Gastrocnemius medialis (tissue), 4 donors: ENCODE measurements around the gene ARRDC5. TPM values are rescaled to one million over a fixed set of nuclear protein-coding genes. Genes with fewer than 3 reads are reported as not detected.

Source experiments
- ATAC-seq, 2 donors: fragments of 150-250 bp; one replicate each; pipeline ENCODE4 v1.9.1; 2016
- DNase-seq, 2 donors: peaks; one replicate each; pipeline ENCODE4 v3.0.0-alpha.2; 2019
- H3K27ac ChIP-seq, 4 donors: fragments of 200-600 bp; sonication (generic); 1 replicate in 1 of 4; 2 replicates in 3 of 4; pipeline ENCODE4 v1.5.1; 2016 to 2018; ENCODE audit warnings: mild to moderate bottlenecking in 2 of 4, moderate library complexity in 1 of 4
- H3K27me3 ChIP-seq, 3 donors: fragments of 200-600 bp; sonication (generic) in 2 of 3; 1 replicate in 1 of 3; 2 replicates in 2 of 3; pipeline versions ENCODE4 v1.5.1 to v1.6.0; 2016 to 2019; ENCODE audit warnings: mild to moderate bottlenecking in 1 of 3, moderate library complexity in 1 of 3
- H3K36me3 ChIP-seq, 2 donors: fragments of 200-600 bp; sonication (generic) in 1 of 2; one replicate each; pipeline ENCODE4 v1.5.1; 2017 to 2018
- H3K4me1 ChIP-seq, 2 donors: fragments of 200-600 bp; sonication (generic) in 1 of 2; one replicate each; pipeline ENCODE4 v1.5.1; 2016 to 2017; ENCODE audit warnings: mild to moderate bottlenecking in 2 of 2
- H3K4me3 ChIP-seq, 4 donors: fragments of 200-600 bp; sonication (generic) in 3 of 4; 1 replicate in 1 of 4; 2 replicates in 3 of 4; pipeline ENCODE4 v1.5.1; 2016 to 2019; ENCODE audit warnings: mild to moderate bottlenecking in 2 of 4
- H3K9me3 ChIP-seq, 3 donors: fragments of 200-600 bp; sonication (generic) in 2 of 3; 1 replicate in 1 of 3; 2 replicates in 2 of 3; pipeline ENCODE4 v1.5.1; 2016 to 2019
- CTCF ChIP-seq, 5 experiments: fragments of 450-650 bp in 3 of 5; fragments of 200-600 bp in 2 of 5; sonication (generic) in 2 of 5; IDR thresholded peaks in 4 of 5; conservative IDR thresholded peaks in 1 of 5; 1 replicate in 4 of 5; 2 replicates in 1 of 5; pipeline ENCODE4 v1.5.1; 2016 to 2019; ENCODE audit warnings: antibody characterized with exemption in 5 of 5, mild to moderate bottlenecking in 3 of 5, moderate library complexity in 3 of 5
- POLR2A ChIP-seq, 2 donors: fragments of 450-650 bp; IDR thresholded peaks; one replicate each; pipeline ENCODE4 v1.6.1; 2017; ENCODE audit warnings: antibody characterized with exemption in 2 of 2, mild to moderate bottlenecking in 2 of 2, moderate library complexity in 2 of 2
- in situ Hi-C, 4 donors: fragments of 200-750 bp; cut with MboI; loops; one replicate each; pipeline versions ENCODE4 v1.15.0 to v1.8.0; 2017; ENCODE audit warnings: low sequenced_read_pairs in 4 of 4
- intact Hi-C: fragments of 100-400 bp; cut with DNase I; formaldehyde crosslinking; loops from one replicate; pipeline ENCODE4 v1.15.1; 2023; ENCODE audit warnings: low total_unique reads
- total RNA-seq, 4 donors: library from RNA; depleted of rRNA; stranded (reverse); fragments of >200 nt; gene quantifications; one replicate each; pipeline versions ENCODE4 v1.1.0 to v1.2.3, GENCODE V29; 2016

The ARRDC5 gene
- total RNA-seq, 4 donors from 2014 or later = not detected

DNA sequence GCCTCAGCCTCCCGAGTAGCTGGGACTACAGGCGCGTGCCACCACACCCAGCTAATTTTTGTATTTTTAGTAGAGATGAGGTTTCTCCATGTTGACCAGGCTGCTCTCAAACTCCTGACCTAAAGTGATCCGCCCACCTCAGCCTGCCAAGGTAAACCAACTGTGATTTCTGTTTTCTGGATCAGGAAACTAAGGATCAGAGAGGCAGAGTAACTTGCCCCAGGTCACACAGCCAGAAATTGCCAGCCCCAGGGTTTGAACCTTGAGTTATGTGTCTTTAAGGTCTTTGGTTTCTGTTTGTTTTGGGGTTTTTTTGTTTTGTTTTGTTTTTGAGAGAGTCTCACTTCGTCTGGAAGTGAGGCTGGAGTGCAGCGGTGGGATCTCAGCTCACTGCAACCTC, 31.0 kb downstream of the ARRDC5 start:
- H3K27ac ChIP-seq = no peak overlapping the region
- no peaks in the 10 kb centered on the region for H3K27me3 ChIP-seq
- in situ Hi-C loops (loop anchor here (5.0 to 10.0 kb wide), 3 partner anchors 41 to 163 kb away; no protein-coding TSS in a partner anchor), intact Hi-C loops (loop anchor here (1.0 kb wide), 2 partner anchors 40 to 160 kb away; no protein-coding TSS in a partner anchor)
- TF ChIP-seq CTCF (IDR thresholded peaks at IDR 0.05 in 4 of 5, conservative IDR thresholded peaks at IDR 0.05 in 1 of 5) (no peak), POLR2A (IDR thresholded peaks at IDR 0.05) (no peak)
- H3K4me3 ChIP-seq = no peak overlapping the region
- no peaks in the 10 kb centered on the region for H3K36me3 ChIP-seq
- no peaks in the 10 kb centered on the region for H3K9me3 ChIP-seq
- ATAC-seq (no peak), DNase-seq (no peak)
- peaks cover 0 to 8% of the 10 kb centered on the region in 2 donors for H3K4me1 ChIP-seq

DNA sequence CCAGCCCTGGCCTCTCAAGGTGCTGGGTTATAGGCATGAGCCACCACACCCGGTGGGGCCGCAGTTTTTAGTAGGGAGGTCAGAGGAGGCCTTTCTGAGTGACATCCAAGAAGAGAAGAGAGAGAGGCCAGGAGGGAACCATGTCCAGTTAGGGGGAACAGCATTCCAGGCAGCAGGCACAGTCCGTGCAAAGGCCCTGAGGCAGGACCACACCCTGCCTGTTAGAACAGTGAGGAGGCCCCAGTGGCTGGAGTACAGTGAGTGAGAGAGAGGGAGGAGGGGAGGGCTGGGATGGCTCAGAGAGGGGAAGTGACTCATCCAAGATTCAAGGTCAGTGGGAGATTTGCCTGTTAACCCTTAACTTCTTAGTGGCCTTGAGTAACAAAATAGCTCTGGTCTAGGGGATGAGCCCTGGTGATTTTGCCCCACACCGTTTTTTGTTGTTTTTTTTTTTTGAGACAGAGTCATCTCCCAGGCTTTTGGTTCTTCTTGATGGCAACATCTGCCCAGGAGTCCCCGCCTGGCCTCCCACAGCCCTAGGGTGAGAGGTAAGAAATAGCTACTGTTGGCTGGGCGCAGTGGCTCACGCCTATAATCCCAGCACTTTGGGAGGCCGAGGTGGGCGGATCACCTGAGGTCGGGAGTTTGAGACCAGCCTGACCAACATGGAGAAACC, 32.5 kb downstream of the ARRDC5 start:
- peaks cover 5 to 14% of the 10 kb centered on the region in 2 donors for H3K4me1 ChIP-seq
- DNase-seq (peak in 1 of 2 donors; percentile 75), ATAC-seq (peak; percentile 25 to 45)
- no peak for TF ChIP-seq CTCF (IDR thresholded peaks at IDR 0.05 in 4 of 5, conservative IDR thresholded peaks at IDR 0.05 in 1 of 5)
- TF ChIP-seq POLR2A (IDR thresholded peaks at IDR 0.05) = no peak
- intact Hi-C loops = no loop called here
- no peak overlapping the region for H3K4me3 ChIP-seq
- in situ Hi-C loops = loop anchor here (5.0 to 10.0 kb wide), 3 partner anchors 42 to 165 kb away; no protein-coding TSS in a partner anchor
- H3K36me3 ChIP-seq = no peaks in the 10 kb centered on the region
- H3K27me3 ChIP-seq = no peaks in the 10 kb centered on the region
- no peaks in the 10 kb centered on the region for H3K9me3 ChIP-seq
- H3K27ac ChIP-seq = peak overlapping the region; percentile 65 to 93 (median 77)

GRCh38 chr19:4868286-4868834, 34.3 kb downstream of the ARRDC5 start:
- Histone ChIP-seq H3K27ac (peak overlapping the region; percentile 87 to 93 (median 91)), H3K4me1 (peaks cover 5 to 14% of the 10 kb centered on the region in 2 donors), H3K4me3 (peak overlapping the region in 1 of 4 donors; percentile 87), H3K27me3 (no peaks in the 10 kb centered on the region), H3K9me3 (no peaks in the 10 kb centered on the region), H3K36me3 (no peaks in the 10 kb centered on the region)
- TF ChIP-seq POLR2A (IDR thresholded peaks at IDR 0.05) (no peak), CTCF (IDR thresholded peaks at IDR 0.05 in 4 of 5, conservative IDR thresholded peaks at IDR 0.05 in 1 of 5) (no peak)
- intact Hi-C loops (loop anchor here (1.0 to 5.0 kb wide), 2 partner anchors 42 to 56 kb away; no protein-coding TSS in a partner anchor), in situ Hi-C loops (no loop called here)
- no peak for ATAC-seq
- DNase-seq = no peak

GRCh38 chr19:4867534-4868285, 35.0 kb downstream of the ARRDC5 start, which contains the start of gene PLIN3:
PLIN3 (minus strand) TSS chr19:4867667; CDS start chr19:4861394, 6,273 bp downstream.
- intact Hi-C loops (loop anchor here (1.0 to 5.0 kb wide), 2 partner anchors 43 to 55 kb away; no protein-coding TSS in a partner anchor), in situ Hi-C loops (no loop called here)
- DNase-seq (peak; percentile 95 to 96), ATAC-seq (peak; percentile 87 to 88)
- no peaks in the 10 kb centered on the region for H3K36me3 ChIP-seq
- no peaks in the 10 kb centered on the region for H3K9me3 ChIP-seq
- H3K27me3 ChIP-seq = no peaks in the 10 kb centered on the region
- H3K4me3 ChIP-seq = peak within 1 kb of the TSS; percentile 68 to 87 (median 82)
- no peak for TF ChIP-seq CTCF (IDR thresholded peaks at IDR 0.05 in 4 of 5, conservative IDR thresholded peaks at IDR 0.05 in 1 of 5)
- TF ChIP-seq POLR2A (IDR thresholded peaks at IDR 0.05) = peak; percentile 73 to 76
- peak within 1 kb of the TSS; percentile 87 to 93 (median 91) for H3K27ac ChIP-seq
- H3K4me1 ChIP-seq = peaks cover 5 to 14% of the 10 kb centered on the region in 2 donors
